ENCODE results near the gene NTSR1. TPM values are rescaled to one million over a fixed set of nuclear protein-coding genes. Genes with fewer than 3 reads are reported as not detected.

NTSR1 gene
- total RNA-seq, 1 donor from 2014 or later: 0.23 TPM

- no peak for DNase-seq (ENCODE audit: extremely low read depth, low read depth, low spot score)
These were observed 15.3 kb downstream of the NTSR1 start for GRCh38 chr20:62723768-62724450.

- DNase-seq (ENCODE audit: extremely low read depth, low read depth, low spot score): no peak
These were observed 16.3 kb downstream of the NTSR1 start for GRCh38 chr20:62724692-62725595.

GRCh38 chr20:62725596-62726268 is 17.1 kb downstream of the NTSR1 start:
- no peak for DNase-seq (ENCODE audit: extremely low read depth, low read depth, low spot score)

GRCh38 chr20:62726276-62726675 is 17.6 kb downstream of the NTSR1 start:
- DNase-seq (ENCODE audit: extremely low read depth, low read depth, low spot score): no peak

- no peak for DNase-seq (ENCODE audit: extremely low read depth, low read depth, low spot score)
These were observed 18.3 kb downstream of the NTSR1 start for GRCh38 chr20:62726716-62727583.

GRCh38 chr20:62727584-62728027 is 19.0 kb downstream of the NTSR1 start:
- DNase-seq (ENCODE audit: extremely low read depth, low read depth, low spot score): no peak

GRCh38 chr20:62728028-62728780 is 19.6 kb downstream of the NTSR1 start:
- no peak for DNase-seq (ENCODE audit: extremely low read depth, low read depth, low spot score)

GRCh38 chr20:62728781-62729300 is 20.2 kb downstream of the NTSR1 start:
- no peak for DNase-seq (ENCODE audit: extremely low read depth, low read depth, low spot score)

GRCh38 chr20:62730481-62730880 is 21.8 kb downstream of the NTSR1 start:
- DNase-seq (ENCODE audit: extremely low read depth, low read depth, low spot score): no peak

GRCh38 chr20:62732031-62732760 is 23.6 kb downstream of the NTSR1 start:
- no peak for DNase-seq (ENCODE audit: extremely low read depth, low read depth, low spot score)

- DNase-seq (ENCODE audit: extremely low read depth, low read depth, low spot score): no peak
These were observed 24.3 kb downstream of the NTSR1 start for GRCh38 chr20:62732842-62733525.

- DNase-seq (ENCODE audit: extremely low read depth, low read depth, low spot score): no peak
These were observed 24.8 kb downstream of the NTSR1 start for GRCh38 chr20:62733526-62733842.

- no peak for DNase-seq (ENCODE audit: extremely low read depth, low read depth, low spot score)
These were observed 25.3 kb downstream of the NTSR1 start for GRCh38 chr20:62733891-62734290.

- no peak for DNase-seq (ENCODE audit: extremely low read depth, low read depth, low spot score)
These were observed 25.7 kb downstream of the NTSR1 start for GRCh38 chr20:62734326-62734725.

GRCh38 chr20:62734881-62735280 is 26.2 kb downstream of the NTSR1 start:
- no peak for DNase-seq (ENCODE audit: extremely low read depth, low read depth, low spot score)

- DNase-seq (ENCODE audit: extremely low read depth, low read depth, low spot score): no peak
These were observed 26.7 kb downstream of the NTSR1 start for GRCh38 chr20:62735331-62735821.

GRCh38 chr20:62736026-62736406 is 27.4 kb downstream of the NTSR1 start:
- no peak for DNase-seq (ENCODE audit: extremely low read depth, low read depth, low spot score)

- DNase-seq (ENCODE audit: extremely low read depth, low read depth, low spot score): no peak
These were observed 27.9 kb downstream of the NTSR1 start for GRCh38 chr20:62736407-62737071.
